ENCODE results near the gene SNX1.
A peak's percentile ranks its signal among the peaks of the same experiment; 100 is the strongest.

The SNX1 gene

DNA sequence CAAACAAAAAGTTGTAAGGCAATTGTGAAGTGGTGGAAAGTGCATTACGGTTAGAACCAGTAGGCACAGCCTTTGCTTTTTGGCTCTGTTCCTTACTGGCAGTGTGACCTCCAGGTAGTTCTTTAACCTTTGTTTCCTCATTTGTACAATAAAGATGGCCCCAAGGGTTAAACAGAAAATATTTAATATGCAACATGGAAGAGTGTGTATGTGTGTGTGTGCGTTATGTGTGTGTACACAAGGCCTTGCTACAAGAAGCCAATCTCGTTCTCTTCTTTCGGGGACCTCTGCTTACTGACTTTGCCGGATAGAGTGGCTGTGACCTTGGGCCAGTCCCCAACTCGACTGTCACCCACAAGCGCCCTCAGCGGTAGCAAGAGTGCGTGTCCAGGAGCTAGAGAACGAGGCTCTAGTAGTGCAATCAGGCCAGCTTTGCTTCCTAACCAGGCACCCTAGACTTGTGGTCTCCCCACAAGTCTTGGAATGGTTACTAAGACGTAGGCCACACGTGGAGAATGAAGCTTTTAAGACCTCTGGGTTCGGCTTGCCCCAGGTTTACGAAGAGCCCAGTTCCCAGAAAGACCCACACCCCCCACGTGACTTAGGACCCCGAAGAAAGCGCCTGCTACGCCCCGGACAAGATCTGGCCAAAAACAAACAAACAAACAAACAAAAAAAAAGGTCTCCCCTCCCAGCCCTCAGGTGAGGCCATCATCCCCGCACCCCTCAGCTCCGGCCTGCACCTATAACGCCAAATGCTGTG lies 2.7 kb upstream of the SNX1 start:
- TF ChIP-seq, protein P1, sequence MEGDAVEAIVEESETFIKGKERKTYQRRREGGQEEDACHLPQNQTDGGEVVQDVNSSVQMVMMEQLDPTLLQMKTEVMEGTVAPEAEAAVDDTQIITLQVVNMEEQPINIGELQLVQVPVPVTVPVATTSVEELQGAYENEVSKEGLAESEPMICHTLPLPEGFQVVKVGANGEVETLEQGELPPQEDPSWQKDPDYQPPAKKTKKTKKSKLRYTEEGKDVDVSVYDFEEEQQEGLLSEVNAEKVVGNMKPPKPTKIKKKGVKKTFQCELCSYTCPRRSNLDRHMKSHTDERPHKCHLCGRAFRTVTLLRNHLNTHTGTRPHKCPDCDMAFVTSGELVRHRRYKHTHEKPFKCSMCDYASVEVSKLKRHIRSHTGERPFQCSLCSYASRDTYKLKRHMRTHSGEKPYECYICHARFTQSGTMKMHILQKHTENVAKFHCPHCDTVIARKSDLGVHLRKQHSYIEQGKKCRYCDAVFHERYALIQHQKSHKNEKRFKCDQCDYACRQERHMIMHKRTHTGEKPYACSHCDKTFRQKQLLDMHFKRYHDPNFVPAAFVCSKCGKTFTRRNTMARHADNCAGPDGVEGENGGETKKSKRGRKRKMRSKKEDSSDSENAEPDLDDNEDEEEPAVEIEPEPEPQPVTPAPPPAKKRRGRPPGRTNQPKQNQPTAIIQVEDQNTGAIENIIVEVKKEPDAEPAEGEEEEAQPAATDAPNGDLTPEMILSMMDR (IDR thresholded peaks at IDR 0.05; ENCODE audit: low read depth, low read length) = peak; percentile 25
- TF ChIP-seq POLR2A (IDR thresholded peaks at IDR 0.05; ENCODE audit: extremely low read depth, insufficient read length) (no peak), MYC (IDR thresholded peaks at IDR 0.05; ENCODE audit: low read depth, low read length) (peak; percentile 57)
- TF ChIP-seq, protein P2, sequence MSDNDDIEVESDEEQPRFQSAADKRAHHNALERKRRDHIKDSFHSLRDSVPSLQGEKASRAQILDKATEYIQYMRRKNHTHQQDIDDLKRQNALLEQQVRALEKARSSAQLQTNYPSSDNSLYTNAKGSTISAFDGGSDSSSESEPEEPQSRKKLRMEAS (IDR thresholded peaks at IDR 0.05; ENCODE audit: low read depth, low read length) = peak; percentile 65
- DNase-seq (ENCODE audit: low read depth) = peak; percentile 77
- H3K4me3 ChIP-seq (ENCODE audit: low read depth, low read length) = peak overlapping the region; percentile 83

DNA sequence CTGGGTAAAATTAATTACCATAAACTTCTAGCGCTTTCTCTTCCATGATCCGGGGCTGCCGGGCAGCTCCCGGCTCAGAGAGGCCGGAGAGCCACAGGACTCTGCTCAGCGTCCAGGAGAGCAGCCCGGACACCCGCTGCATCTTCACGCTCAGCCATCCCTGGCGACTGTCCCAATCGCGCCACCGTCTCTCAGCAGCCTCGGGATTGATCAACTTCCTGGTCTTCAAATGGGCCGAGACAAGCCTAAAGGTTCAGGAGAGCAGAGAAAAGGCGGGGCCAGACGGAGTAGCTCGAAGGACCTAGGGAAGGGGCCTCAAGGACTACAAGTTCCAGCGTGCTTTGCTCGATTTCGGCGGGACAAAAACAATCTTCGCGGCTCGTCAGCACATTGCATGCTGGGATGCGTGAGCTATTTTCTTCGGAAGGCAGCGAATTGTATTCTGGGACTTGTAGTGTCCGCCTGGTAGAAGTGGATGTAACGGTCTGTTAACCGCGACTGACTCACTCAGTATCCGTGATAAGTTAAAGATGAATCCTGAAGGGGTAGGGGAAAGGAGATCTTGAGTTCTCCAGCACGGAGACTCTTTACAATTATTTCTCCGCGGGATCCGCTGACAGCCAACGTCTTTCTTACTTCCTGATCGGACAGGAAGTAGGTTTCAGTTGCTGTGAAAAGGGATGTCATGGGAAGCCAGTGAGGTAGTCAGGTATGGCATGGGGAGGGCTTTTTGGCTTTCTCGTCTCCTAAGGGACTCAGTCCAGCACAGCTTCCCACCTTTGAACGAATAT lies 2.0 kb upstream of the SNX1 start, which contains the start of gene CIAO2A:
Gene CIAO2A (minus strand): TSS at position 212 of the 791 bp plus-strand sequence. CDS start 70 bp downstream, at position 142.
- peak within 1 kb of the TSS; percentile 83 for H3K4me3 ChIP-seq (ENCODE audit: low read depth, low read length)
- TF ChIP-seq POLR2A (IDR thresholded peaks at IDR 0.05; ENCODE audit: extremely low read depth, insufficient read length) (peak; percentile 83), MYC (IDR thresholded peaks at IDR 0.05; ENCODE audit: low read depth, low read length) (no peak; the same call in 1 of the 2 replicates)
- TF ChIP-seq, protein P2 (IDR thresholded peaks at IDR 0.05; ENCODE audit: low read depth, low read length) = peak; percentile 60
- TF ChIP-seq, protein P1 (IDR thresholded peaks at IDR 0.05; ENCODE audit: low read depth, low read length) = no peak

DNA sequence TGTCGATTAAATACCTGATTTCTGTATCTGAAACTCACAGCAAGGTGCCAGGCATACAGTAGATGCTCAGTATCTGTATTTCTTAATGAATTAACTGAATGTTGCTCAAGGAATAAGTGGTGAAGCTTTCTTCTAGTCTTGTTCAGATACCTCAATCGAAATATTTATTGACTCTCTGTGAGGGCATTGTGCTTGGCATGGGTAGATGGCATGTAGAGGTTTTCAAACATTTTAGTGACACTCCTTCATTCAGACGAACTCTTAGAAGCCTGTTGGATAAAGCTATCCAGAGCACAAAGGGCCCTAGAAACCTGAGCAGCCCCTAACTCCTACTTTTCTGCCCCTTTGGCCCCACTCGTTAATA lies 369 bp upstream of the SNX1 start:
- no peak for TF ChIP-seq MYC (IDR thresholded peaks at IDR 0.05; ENCODE audit: low read depth, low read length)
- TF ChIP-seq, protein P2 (IDR thresholded peaks at IDR 0.05; ENCODE audit: low read depth, low read length) = no peak
- TF ChIP-seq, protein P1 (IDR thresholded peaks at IDR 0.05; ENCODE audit: low read depth, low read length) = no peak
- no peak for TF ChIP-seq POLR2A (IDR thresholded peaks at IDR 0.05; ENCODE audit: extremely low read depth, insufficient read length)
- H3K4me3 ChIP-seq (ENCODE audit: low read depth, low read length) = peak overlapping the region; percentile 83
- DNase-seq (ENCODE audit: low read depth) = no peak

More for the DNA sequence above, 2.0 kb upstream of the SNX1 start, which contains the start of gene CIAO2A:
- peak; percentile 100 for DNase-seq (ENCODE audit: low read depth)

DNA sequence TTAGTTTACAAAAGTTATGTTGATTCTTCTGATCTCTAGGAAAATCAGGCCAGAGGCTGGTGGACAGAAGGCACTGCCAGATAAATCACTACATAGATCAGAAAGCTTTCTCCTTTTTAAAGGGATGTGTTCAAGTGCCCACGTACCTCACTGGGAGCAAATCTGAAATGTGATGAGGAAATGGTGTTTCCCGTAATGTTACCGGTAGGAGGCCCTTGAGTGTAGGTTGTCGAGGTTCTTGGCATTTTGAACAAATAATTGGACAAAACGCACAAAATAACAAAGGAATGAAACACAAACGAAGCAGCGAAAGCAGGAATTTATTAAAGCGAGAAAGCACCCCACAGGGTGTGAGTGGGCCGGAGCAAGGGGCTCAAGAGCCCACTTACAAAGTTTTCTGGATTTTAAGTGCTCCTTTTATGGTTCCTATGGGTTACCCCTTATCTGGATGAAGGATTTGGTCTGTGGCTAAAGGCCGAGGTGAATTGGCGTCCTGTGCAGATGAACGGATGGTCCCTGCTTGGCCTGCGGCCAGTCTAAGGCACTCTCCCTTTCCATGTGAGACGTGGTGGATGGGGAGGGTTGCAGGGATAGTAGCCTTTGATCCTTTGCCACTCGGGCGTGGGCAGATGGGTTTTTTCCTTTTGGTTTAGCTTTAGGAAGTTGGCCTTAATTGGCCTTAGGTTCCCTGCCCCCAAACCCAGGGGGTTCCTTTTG lies 1.0 kb downstream of the SNX1 start:
- TF ChIP-seq, protein P2 (IDR thresholded peaks at IDR 0.05; ENCODE audit: low read depth, low read length) = no peak
- no peak for TF ChIP-seq POLR2A (IDR thresholded peaks at IDR 0.05; ENCODE audit: extremely low read depth, insufficient read length)
- TF ChIP-seq, protein P1 (IDR thresholded peaks at IDR 0.05; ENCODE audit: low read depth, low read length) = no peak
- TF ChIP-seq MYC (IDR thresholded peaks at IDR 0.05; ENCODE audit: low read depth, low read length) = no peak
- peak; percentile 50 for DNase-seq (ENCODE audit: low read depth)
- H3K4me3 ChIP-seq (ENCODE audit: low read depth, low read length) = peak overlapping the region; percentile 83

DNA sequence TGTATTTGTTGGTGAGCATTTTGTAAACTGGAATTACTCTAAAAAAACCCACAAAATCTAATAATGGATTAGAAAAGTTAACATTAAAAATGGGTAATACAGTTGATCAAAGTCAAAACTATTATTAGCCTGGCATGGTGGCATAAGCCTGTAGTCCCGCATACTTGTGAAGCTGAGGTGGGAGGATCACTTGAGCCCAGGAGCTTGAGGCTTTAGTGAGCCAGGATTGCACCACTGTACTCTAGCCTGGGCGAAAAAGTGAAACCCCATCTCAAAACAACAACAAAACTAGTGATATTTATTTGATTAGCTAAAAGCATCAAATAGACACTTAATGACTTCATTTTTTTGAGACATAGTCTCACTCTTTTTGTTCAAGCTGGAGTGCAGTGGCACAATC lies 3.6 kb downstream of the SNX1 start:
- DNase-seq (ENCODE audit: low read depth) = no peak
- no peak for TF ChIP-seq POLR2A (IDR thresholded peaks at IDR 0.05; ENCODE audit: extremely low read depth, insufficient read length)
- TF ChIP-seq MYC (IDR thresholded peaks at IDR 0.05; ENCODE audit: low read depth, low read length) = no peak
- TF ChIP-seq, protein P2 (IDR thresholded peaks at IDR 0.05; ENCODE audit: low read depth, low read length) = no peak
- TF ChIP-seq, protein P1 (IDR thresholded peaks at IDR 0.05; ENCODE audit: low read depth, low read length) = no peak
- no peak overlapping the region for H3K4me3 ChIP-seq (ENCODE audit: low read depth, low read length)
